GM21576 (cell line): ENCODE measurements around the gene KCNJ10.
A peak's percentile ranks its signal among the peaks of the same experiment; 100 is the strongest.

Experiments
- ATAC-seq: cut with Tn5 transposase; IDR thresholded peaks from one replicate; pipeline ENCODE4 v1.9.1; 2021; ENCODE audit warnings: mild to moderate bottlenecking, moderate library complexity; ENCODE audit not compliant: unreplicated experiment

The KCNJ10 gene

DNA sequence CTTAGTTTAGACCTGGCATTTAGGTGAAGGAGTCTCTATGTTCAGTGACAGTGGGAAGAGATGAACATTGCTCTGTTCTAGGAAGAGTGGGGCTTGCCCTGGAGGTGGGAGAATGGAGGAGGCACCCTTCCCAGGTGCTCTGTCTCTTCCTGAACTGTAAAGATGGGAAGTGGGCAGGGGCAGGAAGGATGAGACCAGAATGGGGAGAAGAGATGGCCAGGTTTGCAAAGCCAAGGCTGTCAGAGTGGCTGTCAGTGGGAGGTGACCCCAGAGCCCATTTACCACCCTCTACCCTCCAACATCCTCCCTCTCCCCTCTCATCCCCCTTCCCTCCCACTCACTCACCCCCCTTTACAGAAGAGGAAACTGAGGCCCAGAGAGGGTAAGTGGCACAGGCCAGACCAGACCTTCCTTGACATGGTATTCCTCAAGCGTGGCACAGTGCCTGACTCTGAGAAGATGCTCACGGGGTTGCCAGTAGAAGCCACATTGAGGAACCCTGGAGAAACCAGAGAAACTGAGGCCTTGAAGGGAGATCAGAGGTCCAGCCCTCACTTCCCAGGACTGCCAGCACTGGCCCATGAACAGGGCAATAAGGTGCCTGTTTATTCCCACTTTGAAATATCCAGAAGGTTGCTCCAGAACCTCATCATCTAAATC lies 29.9 kb upstream of the KCNJ10 start:
- ATAC-seq, result no peak

DNA sequence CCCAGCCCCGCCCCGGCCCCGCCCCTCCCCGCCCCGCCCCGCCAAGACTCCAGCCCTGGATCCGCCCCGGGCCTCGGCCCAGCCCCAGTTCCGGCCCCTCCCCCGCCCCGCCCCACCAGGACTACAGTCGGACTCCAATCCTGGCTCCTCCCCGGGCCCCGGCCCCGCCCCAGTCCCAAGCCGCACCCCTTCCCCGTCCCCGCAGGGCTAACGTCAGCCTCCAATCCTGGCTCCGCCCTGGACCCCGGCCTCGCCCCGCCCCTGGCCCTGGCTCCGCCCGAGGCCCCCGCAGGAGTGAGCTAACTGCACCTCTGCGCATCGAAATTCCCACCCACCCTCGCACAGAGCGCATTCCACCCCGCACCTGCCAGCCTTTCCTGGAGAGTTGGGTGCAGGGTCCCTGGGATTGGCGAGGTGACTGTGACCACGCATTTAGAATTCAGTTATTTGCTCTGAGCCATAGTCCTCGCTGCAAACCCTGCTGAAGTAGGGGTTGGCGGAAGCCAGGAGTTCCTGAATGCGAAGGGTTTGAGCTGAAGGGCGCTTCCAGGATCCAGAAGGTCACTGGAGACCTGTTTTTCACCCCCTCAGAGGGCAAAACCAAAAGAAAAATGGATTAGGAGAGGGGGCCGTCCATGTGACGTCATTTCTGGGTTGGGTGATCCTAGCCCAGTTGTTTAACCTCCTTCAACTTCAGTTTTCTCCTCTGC lies 29.0 kb upstream of the KCNJ10 start:
- ATAC-seq, result peak; percentile 79

DNA sequence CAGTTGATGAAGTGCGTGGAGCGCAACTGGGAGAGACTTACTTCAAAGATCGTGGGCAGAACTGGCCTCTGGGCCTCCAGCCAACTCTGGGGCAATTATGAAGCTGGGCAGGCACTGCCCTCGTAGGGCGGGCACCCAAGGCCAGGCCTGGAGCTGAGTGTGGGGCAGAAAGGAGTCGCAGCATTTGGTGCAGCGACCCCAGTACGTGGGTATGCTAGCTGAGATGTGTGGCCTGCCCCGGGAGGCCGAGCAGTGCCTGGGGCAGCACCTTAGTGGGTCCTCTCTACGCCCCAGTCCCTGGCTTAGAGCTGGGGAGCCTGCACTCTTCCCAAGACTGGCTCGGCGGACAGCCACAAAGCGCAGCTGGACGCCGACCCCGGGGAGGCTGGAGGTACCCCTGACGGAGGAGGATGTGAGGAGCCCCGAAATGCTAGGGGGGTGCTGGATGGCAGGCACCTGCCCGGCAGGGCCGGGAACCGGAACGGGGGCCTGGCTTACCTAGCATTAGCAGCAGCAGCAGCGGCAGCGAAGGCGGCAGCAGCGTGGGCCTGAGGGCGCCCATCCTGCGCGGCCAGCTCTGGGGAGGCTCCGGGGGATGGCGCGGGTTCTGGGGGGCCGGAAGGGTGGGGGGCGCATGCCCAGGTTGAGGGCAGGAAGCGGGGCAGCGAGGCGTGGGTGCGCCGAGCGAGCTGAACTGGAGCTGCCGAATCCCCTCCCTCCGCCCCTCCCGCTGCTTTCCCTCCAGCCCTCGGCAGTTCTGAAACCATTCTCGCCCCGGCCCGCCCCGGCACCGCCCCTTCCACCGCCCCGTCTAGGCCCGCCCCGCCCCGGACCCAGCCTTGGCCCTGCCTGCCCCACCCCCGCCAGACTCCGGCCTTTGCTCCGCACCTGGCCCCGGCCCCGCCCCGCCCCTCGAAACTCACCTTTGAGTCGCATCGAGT lies 28.2 kb upstream of the KCNJ10 start, which contains the start of gene IGSF8:
TSS of gene IGSF8 (minus strand) at position 709 of the 941 bp plus-strand sequence. CDS start at position 562, 147 bp downstream.
- ATAC-seq, result peak; percentile 30

DNA sequence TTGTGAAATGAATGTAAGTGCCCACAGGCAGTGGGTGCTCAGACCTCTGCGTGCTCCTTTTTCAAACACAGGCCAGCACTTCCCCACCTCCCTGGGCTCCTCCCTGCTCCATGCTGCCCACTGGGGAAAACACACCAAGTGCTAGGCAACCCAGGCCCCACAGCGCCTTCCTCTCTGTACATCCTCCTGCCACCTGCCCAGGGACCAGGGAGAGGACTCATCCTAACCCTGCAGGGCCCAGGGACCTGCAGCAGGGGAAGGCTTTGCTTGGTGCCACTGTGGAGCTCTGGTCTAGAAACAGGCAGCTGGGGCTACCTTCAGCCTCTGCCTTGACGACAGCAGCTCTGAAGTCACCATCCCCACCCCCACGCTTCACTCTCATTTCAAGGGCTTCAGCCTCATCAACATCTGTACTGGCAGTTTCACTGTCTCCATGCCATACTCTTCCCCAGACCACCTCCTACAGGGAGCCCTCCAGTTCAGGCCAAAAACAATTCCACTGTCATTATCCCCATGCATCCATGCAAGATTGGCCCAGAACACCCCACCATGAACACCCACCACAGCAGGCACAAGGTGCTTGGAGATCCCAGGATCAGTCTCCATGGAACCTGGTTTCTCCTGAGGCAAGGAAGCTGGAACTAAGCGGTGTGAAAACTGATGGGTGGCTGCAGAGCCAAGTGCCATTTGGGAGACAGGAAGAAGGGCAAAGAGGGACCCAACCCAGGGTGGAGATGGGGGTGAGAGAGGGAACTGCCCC lies 27.4 kb upstream of the KCNJ10 start:
- no peak for ATAC-seq

DNA sequence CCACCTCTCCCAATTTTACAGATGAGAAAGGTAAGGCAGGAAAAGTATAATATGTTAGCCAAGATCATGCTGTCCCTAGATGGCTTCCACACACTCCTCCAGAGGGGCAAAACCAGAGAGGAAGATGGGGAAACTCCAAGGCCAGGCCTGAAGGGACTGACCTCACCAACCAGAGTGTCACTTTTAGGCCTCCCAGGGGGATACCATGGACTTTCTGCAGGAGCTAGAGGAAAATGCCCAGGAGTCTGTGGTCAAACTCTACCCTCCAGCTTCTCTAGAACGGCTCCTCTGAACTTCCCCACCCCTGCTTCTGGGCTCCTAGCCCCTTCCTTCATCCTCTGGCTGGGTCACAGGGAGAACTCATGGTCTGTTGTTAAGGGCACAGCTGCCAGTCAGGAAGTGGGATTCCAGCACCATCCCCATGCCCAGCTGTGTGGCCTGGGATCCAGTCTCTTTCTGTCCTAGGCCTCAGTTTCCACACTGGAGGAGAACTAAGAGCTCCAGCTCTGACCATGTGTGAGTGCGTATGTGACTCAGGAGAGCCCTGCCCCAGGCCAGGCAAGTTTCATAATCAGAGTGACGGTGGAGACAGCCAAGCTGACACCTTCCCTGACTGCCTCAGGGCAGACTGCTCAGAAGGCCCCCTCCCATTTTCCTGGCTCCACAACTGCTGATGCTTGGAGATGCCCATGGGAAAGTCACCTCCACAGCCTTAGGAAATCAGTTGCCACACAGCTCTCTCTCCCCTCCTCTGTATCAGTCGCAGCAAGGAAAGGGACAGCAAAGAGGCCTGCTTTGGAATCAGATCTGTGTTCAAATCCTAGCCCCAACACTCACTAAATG lies 26.5 kb upstream of the KCNJ10 start:
- ATAC-seq, result no peak

DNA sequence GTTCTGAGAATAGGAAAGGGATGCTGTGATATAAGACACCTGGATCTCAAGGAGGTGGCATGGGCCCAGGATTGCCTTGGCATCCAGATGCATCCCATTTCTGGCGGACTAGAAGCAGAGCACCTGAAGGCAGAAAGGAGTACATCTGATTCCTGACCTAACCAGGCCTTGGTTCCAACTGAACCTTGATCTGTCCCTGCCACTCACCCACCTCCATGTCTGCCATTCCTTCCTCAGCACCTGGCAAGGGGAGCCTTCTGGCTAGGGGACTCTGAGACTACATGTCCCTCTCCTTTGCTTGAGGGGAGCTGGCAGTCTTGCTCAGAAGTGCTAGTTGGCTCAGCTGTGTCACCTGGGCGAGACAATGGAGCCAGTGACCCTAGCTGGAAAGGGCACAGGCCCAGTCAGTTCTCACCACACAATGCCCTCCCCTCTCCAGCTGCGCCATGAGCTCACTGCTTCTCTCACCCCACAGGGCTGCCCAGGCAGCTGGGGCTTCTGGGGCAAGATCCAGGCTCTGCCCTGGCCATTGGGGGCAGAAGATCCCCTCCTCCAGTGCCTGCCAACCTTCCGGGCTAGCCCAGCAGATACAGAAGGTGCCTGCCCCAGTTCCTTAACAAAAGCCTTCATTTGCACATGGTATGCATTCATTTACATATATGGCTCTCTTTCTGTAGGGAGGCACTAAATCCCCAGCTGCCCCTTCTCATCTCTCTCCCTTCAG lies 25.6 kb upstream of the KCNJ10 start:
- ATAC-seq, result no peak

DNA sequence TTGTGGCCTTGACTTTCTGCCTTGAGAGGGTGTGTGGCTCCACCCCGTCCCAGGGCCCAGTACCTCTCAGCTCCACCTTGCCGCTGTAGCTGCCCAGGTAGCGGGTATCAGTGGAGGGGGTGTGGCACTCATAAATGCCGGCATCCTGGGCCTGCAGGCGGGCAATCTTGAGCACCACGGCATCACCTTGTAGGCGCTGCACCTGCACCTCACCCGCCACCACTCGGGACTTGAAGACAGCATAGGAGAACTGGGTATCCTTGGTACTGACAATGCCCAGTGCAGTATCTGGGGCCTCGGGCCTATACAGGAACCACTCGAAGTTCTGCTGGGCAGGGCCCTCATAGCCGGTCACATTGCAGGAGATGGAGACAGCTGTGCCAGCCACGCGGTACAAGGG lies 24.8 kb upstream of the KCNJ10 start:
- no peak for ATAC-seq

DNA sequence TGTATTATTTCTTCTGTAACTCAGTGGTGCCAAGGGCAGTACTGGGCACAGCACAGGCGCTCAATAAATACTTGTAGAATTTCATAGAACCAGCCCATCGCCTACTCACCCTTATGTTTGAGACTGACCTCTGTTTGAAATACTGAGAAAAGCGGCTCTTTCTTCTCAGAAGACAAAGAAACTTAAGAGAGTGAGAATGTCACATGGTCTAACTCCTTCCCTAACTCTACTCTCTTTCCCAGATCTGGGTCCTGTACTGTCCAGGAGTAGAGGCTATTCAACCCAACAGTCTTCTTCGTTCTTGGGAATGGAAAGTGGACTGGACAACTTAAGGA lies 24.3 kb upstream of the KCNJ10 start:
- ATAC-seq, result no peak

DNA sequence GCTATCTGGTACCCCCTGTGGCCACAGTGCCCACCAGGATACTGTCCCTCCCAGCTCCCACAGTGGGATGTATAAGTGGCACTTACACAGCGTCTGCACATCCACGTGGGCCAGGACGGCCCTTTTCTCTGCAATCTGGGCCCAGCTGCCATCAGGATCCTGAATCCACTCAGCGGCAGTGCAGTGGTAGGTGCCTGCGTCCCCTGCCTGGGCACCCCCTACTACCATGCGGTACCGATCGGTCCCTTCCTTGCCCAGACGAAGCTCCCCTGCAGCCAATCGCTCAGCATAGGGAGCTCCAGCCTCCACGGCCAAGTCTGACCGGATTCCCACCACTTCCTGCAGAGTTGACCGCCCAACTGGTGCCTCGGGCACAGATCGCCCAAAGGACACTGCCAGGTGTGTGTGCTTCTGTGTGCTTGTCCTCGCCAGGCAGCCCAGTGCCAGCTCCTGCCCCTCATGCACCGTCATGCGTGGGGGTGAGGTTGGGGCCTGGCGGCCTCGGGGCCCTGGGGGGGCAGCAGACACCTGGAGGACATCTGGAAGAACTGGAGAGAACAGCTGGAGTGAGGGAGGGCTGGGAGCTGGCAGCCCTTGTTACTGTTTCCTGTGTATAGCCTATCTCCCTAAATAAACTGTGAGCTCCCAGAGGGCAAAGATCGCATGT lies 23.8 kb upstream of the KCNJ10 start:
- ATAC-seq, result no peak

DNA sequence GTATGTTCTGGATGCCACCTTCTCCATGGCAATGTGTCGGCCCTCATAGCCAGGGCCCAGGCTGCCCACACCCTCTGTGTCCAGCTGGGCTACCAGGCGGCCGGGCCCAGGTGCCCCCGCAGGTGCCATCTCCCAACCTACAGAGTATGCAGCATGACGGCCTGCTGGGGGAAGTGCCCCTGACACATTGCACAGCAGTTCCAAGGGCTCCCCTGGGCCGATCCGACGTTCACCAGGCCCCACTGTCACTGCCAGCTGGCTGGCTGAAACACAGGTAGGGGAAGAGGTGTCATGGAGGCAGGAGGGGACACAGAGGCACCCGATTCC lies 23.1 kb upstream of the KCNJ10 start:
- no peak for ATAC-seq

DNA sequence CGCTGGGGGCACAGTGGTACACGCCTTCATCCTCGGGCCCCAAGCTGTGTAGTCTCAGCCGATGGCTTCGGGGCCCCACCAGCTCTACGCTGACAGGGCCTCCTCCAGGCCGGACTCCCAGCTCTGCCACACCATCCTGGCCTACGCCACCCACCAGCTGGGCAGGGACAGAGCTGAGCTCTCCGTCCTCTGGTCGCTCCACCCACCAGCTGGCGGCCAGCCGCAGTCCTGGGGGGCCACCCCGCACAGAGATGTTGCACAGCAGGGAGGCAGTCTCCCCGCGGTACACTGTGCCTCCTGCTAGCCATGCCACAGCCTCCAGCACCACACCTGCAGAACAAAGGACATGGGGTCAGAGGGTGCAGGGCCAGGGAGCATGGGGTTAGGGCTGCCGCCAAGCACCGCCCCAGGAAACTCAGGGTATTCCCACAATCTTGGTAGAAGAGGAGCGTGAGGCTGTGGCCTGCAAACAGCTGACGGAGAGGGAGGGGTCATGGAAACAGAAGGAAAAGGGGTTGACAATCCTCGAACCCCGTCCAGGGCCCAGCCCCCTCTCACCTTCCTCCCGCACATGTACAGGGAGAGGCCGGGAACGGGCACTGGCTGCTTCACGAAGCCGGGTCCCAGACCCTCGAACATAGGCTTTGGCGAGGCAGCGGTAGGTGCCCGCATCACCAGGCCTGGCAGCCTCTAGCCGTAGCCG lies 22.6 kb upstream of the KCNJ10 start:
- no peak for ATAC-seq

DNA sequence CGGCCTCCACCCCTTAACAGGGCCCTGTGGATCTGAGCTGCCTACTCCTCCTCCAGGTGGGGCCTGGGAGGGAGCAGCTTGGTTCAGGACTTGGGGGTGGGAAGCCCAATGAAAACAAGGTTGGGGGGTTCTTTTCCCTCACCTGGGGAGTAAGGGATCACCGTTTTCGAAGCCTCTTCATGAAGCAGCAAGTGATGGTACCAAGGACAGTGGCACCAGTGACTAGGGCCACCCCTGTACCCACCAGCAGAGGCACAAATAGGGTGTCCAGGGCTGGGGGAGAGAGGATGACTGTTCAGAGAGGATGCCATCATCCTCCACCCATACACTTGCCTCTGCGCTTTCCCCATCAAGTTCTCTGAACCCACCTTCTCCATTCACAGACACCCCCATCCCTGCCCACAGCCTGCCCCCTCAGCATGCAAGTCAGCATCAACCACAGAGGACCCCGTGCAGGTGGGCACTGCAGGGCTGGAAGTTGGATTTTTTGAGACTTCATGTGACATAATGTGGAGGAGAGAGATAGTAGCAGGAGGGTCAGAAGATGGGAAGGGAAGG lies 21.8 kb upstream of the KCNJ10 start:
- ATAC-seq, result no peak

DNA sequence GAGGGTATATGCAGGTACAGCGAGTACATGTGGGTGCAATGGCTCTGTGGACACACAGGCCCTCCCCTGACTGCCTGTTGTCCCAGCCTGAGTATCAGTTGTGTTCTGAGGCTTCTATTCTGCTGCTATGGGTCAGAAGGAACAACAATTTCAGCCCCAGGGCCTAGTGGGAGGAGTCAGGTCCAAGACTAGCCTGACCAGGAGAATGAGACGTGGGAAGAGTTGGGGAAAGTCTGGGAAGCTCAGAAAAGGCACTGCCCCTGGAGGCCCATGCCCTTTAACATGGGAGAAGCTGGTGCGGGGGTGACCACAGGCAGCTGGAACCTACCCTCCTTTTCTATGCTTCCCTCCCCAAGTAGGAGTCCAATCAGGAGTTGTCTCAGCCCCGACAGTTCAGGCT lies 20.8 kb upstream of the KCNJ10 start:
- ATAC-seq, result no peak

DNA sequence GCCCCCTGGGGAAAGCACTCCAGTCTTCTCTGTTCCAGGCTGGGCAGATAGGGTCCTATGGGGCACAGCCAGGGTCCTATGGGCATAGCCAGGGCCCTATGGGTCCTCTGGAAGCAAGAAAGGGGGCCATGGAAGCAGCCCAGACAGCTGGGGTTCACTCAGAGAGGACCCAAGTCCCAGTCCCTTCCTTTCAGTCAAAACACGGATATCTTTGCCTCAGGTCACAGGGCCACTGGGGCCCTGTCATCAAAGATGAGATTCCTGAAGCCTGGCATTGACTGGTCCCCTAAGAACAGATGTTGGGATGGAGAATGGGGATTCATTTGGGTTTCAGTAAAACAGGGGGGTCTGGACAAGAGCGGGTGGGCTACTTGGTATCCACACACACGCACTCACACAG lies 19.9 kb upstream of the KCNJ10 start:
- ATAC-seq, result no peak

DNA sequence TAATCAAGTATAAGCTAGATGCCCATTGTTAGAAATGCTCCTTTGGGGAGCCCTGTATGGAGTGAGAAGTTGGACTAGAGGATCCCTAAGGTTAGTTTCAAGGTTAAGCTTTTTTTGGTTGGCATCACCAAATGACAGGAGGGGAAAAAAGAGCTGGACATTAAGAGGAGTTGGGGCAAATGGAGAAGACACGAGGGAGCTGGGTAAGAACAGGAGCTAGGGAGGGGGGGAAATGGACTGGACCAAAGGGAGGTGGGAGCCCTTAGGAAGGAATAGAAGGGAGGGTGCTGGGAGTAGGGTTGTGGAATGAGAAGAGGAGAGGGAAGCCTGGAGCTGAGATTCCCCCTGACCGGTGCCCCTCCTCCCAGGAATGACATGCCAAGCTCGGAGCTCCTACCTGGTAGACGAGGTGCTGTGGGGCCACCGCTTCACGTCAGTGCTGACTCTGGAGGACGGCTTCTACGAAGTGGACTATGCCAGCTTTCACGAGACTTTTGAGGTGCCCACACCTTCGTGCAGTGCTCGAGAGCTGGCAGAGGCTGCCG lies 17.2 kb upstream of the KCNJ10 start:
- no peak for ATAC-seq

DNA sequence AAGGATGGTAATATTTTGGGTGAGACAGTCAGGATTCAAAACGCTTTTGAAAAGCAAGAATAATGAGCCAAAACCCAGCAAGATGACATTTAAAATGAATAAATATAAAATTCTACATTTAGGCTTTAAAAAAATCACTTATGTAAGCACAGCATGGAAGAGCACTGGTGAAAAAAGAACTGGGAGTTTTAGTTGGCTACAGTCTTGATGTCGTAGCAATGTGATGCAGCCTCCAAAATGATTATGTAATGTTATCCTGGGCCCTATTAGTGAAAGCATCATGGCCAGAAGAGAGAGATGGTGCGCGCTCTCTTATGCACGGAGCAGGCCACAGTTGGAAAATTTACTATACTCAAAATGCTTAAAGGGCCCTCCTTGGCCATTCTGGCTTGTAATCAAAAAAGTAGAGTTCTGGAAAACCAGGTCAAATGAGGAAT lies 16.5 kb upstream of the KCNJ10 start:
- ATAC-seq, result no peak

DNA sequence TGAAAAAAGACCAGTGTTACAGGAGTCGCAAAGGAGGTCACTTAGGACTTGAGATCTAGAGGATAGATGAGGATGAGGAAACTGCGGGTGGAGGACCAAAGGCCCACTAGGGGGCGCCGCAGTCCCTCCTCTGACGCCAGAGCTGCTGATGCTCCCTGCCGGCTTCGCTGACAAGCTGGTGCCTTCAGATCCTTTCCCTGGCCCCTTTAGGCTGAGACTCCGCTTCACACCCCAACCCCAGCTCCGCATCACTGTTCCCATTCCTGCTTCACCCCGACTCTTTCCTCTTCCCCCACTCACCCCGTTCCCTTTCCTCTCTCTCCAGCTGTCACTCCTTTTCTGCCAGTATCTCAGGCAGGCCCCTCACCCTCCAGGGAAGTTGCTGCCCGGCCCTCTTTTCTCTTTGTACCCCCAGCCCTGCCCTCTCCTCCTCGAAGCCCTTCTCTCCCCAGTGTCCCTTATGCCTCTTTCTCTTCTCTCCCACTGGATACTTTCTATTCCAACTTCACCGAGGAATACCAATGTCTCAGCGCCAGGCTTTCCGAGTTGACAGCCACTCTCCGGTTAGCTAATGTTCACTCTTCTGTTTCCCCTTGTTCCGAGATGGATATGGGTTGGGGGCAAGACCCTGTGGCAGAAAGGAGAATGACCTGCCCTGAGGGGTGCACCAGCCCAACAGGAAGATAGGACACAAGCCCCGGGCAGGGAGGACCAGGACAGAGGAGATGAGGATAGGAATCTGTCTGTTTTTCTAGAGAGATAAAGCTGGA lies 15.9 kb upstream of the KCNJ10 start:
- ATAC-seq, result no peak
